ENCODE measurements around the gene SYT9. TPM values are rescaled to one million over a fixed set of nuclear protein-coding genes. Genes with fewer than 3 reads are reported as not detected.
A peak's percentile ranks its signal among the peaks of the same experiment; 100 is the strongest.

The SYT9 gene
- total and polyA plus RNA-seq, 4 donors, result 0.01 to 0.12 TPM; not detected in 2

GRCh38 chr11:7448201-7448600 is 196.5 kb downstream of the SYT9 start:
- no peak overlapping the region for H3K4me3 ChIP-seq
- peaks cover 0 to 4% (median 0%) of the 10 kb centered on the region in 3 donors for H3K27me3 ChIP-seq (ENCODE audit: control insufficient read depth in 3 of 3, insufficient read depth in 3 of 3, low read length in 2 of 3)
- TF ChIP-seq CTCF (IDR thresholded peaks at IDR 0.05; ENCODE audit: control extremely low read depth, extremely low read depth), result no peak
- H3K9ac ChIP-seq (ENCODE audit: insufficient read depth in 1 of 2, low read length in 2 of 2), result no peak overlapping the region
- H3K9me3 ChIP-seq (ENCODE audit: control insufficient read depth in 4 of 4, insufficient read depth in 3 of 4, low read length in 3 of 4), result no peaks in the 10 kb centered on the region
- DNase-seq (no peak), ATAC-seq (ENCODE audit: insufficient read depth, low FRiP score) (no peak)
- 90 to 93% methylated on average over 12 of the region's 12 CpGs for WGBS, 2 donors
- no peak overlapping the region for H3K27ac ChIP-seq (ENCODE audit: low read depth in 1 of 2, low read length in 1 of 2)
- H3K36me3 ChIP-seq (ENCODE audit: control insufficient read depth in 4 of 4, insufficient read depth in 4 of 4, low read length in 4 of 4), result no peaks in the 10 kb centered on the region
- peaks cover 0 to 18% (median 9%) of the 10 kb centered on the region in 5 donors for H3K4me1 ChIP-seq (ENCODE audit: control insufficient read depth in 5 of 5, insufficient read depth in 5 of 5, low read length in 5 of 5)

- WGBS, 2 donors, result 75 to 83% methylated on average over 3 of the region's 3 CpGs
Observed at GRCh38 chr11:7449211-7449840, 197.6 kb downstream of the SYT9 start.

GRCh38 chr11:7449841-7450214 is 198.1 kb downstream of the SYT9 start:
- Histone ChIP-seq H3K27ac (ENCODE audit: low read depth in 1 of 2, low read length in 1 of 2) (no peak overlapping the region), H3K27me3 (ENCODE audit: control insufficient read depth in 3 of 3, insufficient read depth in 3 of 3, low read length in 2 of 3) (peaks cover 0 to 6% (median 0%) of the 10 kb centered on the region in 3 donors), H3K4me1 (ENCODE audit: control insufficient read depth in 5 of 5, insufficient read depth in 5 of 5, low read length in 5 of 5) (peaks cover 0 to 11% (median 0%) of the 10 kb centered on the region in 5 donors), H3K9me3 (ENCODE audit: control insufficient read depth in 4 of 4, insufficient read depth in 3 of 4, low read length in 3 of 4) (no peaks in the 10 kb centered on the region), H3K36me3 (ENCODE audit: control insufficient read depth in 4 of 4, insufficient read depth in 4 of 4, low read length in 4 of 4) (no peaks in the 10 kb centered on the region), H3K9ac (ENCODE audit: insufficient read depth in 1 of 2, low read length in 2 of 2) (no peak overlapping the region), H3K4me3 (no peak overlapping the region)
- 66 to 81% methylated on average over 4 of the region's 4 CpGs for WGBS, 2 donors
- DNase-seq (peak in 1 of 3 donors; percentile 22), ATAC-seq (ENCODE audit: insufficient read depth, low FRiP score) (no peak)
- no peak for TF ChIP-seq CTCF (IDR thresholded peaks at IDR 0.05; ENCODE audit: control extremely low read depth, extremely low read depth)

More at GRCh38 chr11:7449211-7449840, 197.6 kb downstream of the SYT9 start:
- Histone ChIP-seq H3K4me3 (no peak overlapping the region), H3K9me3 (ENCODE audit: control insufficient read depth in 4 of 4, insufficient read depth in 3 of 4, low read length in 3 of 4) (no peaks in the 10 kb centered on the region), H3K27ac (ENCODE audit: low read depth in 1 of 2, low read length in 1 of 2) (no peak overlapping the region), H3K9ac (ENCODE audit: insufficient read depth in 1 of 2, low read length in 2 of 2) (no peak overlapping the region), H3K4me1 (ENCODE audit: control insufficient read depth in 5 of 5, insufficient read depth in 5 of 5, low read length in 5 of 5) (peaks cover 0 to 13% (median 1%) of the 10 kb centered on the region in 5 donors), H3K27me3 (ENCODE audit: control insufficient read depth in 3 of 3, insufficient read depth in 3 of 3, low read length in 2 of 3) (peaks cover 0 to 6% (median 0%) of the 10 kb centered on the region in 3 donors), H3K36me3 (ENCODE audit: control insufficient read depth in 4 of 4, insufficient read depth in 4 of 4, low read length in 4 of 4) (no peaks in the 10 kb centered on the region)
- DNase-seq, result peak; percentile 37 to 63 (median 46)
- no peak for TF ChIP-seq CTCF (IDR thresholded peaks at IDR 0.05; ENCODE audit: control extremely low read depth, extremely low read depth)
- no peak for ATAC-seq (ENCODE audit: insufficient read depth, low FRiP score)

Data from lung (tissue), 12 donors.